ENCODE measurements around the gene ZC3H12A. TPM values are rescaled to one million over a fixed set of nuclear protein-coding genes. Genes with fewer than 3 reads are reported as not detected.
A peak's percentile ranks its signal among the peaks of the same experiment; 100 is the strongest.

The ZC3H12A gene
- total and polyA plus RNA-seq, 2 donors (not counting 1 experiment from before 2014, with no cell fraction given): 73.0 to 170 TPM

GRCh38 chr1:37471345-37472231, 2.8 kb upstream of the ZC3H12A start:
- peaks cover 0 to 6% (median 0%) of the 10 kb centered on the region in 4 experiments for H3K27me3 ChIP-seq (replicated peaks in 1 of 4; ENCODE audit: control extremely low read depth in 1 of 4, control insufficient read depth in 3 of 4, insufficient read depth in 4 of 4, low read length in 3 of 4)
- intact Hi-C loops (cut with micrococcal nuclease): loop anchor here (10.0 kb wide), 1 partner anchor 1003 kb away; no protein-coding TSS in a partner anchor
- peaks cover 7 to 26% of the 10 kb centered on the region in 2 donors for H3K4me1 ChIP-seq (ENCODE audit: control insufficient read depth in 2 of 2, insufficient read depth in 2 of 2, low read length in 2 of 2)
- H3K4me3 ChIP-seq (ENCODE audit: control extremely low read depth in 1 of 5, extremely low read depth in 1 of 5, insufficient read depth in 1 of 5, low read depth in 2 of 5, low read length in 4 of 5): no peak overlapping the region
- no peak overlapping the region for H3K4me2 ChIP-seq (replicated peaks; ENCODE audit: low read depth, low read length, poor library complexity, severe bottlenecking)
- Mint-ChIP-seq H3K9me3 (ENCODE audit: insufficient read depth) (no peaks in the 10 kb centered on the region), H3K27me3 (peaks cover 7% of the 10 kb centered on the region), H3K4me3 (no peak overlapping the region), H3K4me1 (peaks cover 27% of the 10 kb centered on the region), H3K27ac (no peak overlapping the region)
- no peak for DNase-seq
- ATAC-seq (ENCODE audit: low read depth): no peak
- no peaks in the 10 kb centered on the region for H3K9me3 ChIP-seq (ENCODE audit: control extremely low read depth in 1 of 3, control insufficient read depth in 2 of 3, insufficient read depth in 1 of 3, low read length in 2 of 3)
- H3K79me2 ChIP-seq (ENCODE audit: control insufficient read depth, insufficient read depth, low read length): peaks cover 22% of the 10 kb centered on the region
- TF ChIP-seq CTCF (IDR thresholded peaks at IDR 0.05) (no peak), EZH2 (IDR thresholded peaks at IDR 0.05; ENCODE audit: borderline replicate concordance, insufficient read depth, low read depth, low read length, poor library complexity, severe bottlenecking) (no peak)
- ChIA-PET CTCF (interaction anchor here (1.0 to 22.3 kb wide), 3 partner anchors 17 to 44 kb away, joined by 5 to 690 read pairs (median 201); no protein-coding TSS in a partner anchor), POLR2A (no interaction called here)
- WGBS (ENCODE audit: insufficient coverage): 57% methylated on average over 11 of the region's 13 CpGs
- no peak overlapping the region for H3K27ac ChIP-seq (ENCODE audit: low read length in 2 of 2)
- H2AFZ ChIP-seq (ENCODE audit: insufficient read depth, low read depth, low read length, poor library complexity, severe bottlenecking): no peak overlapping the region
- H4K20me1 ChIP-seq (ENCODE audit: control insufficient read depth, insufficient read depth, low read length, poor library complexity, severe bottlenecking): peaks cover 20% of the 10 kb centered on the region
- peaks cover 0 to 14% of the 10 kb centered on the region in 2 experiments for H3K36me3 ChIP-seq (replicated peaks in 1 of 2; ENCODE audit: control extremely low read depth in 1 of 2, control insufficient read depth in 1 of 2, extremely low read depth in 1 of 2, insufficient read depth in 2 of 2, low read length in 1 of 2)
- H3K9ac ChIP-seq (ENCODE audit: low read length): no peak overlapping the region

- Histone ChIP-seq H3K27me3 (replicated peaks in 1 of 4; ENCODE audit: control extremely low read depth in 1 of 4, control insufficient read depth in 3 of 4, insufficient read depth in 4 of 4, low read length in 3 of 4) (peaks cover 0 to 6% (median 0%) of the 10 kb centered on the region in 4 experiments), H3K36me3 (replicated peaks in 1 of 2; ENCODE audit: control extremely low read depth in 1 of 2, control insufficient read depth in 1 of 2, extremely low read depth in 1 of 2, insufficient read depth in 2 of 2, low read length in 1 of 2) (peaks cover 0 to 19% of the 10 kb centered on the region in 2 experiments), H3K27ac (ENCODE audit: low read length in 2 of 2) (no peak overlapping the region), H3K4me2 (replicated peaks; ENCODE audit: low read depth, low read length, poor library complexity, severe bottlenecking) (no peak overlapping the region), H2AFZ (ENCODE audit: insufficient read depth, low read depth, low read length, poor library complexity, severe bottlenecking) (no peak overlapping the region), H3K9ac (ENCODE audit: low read length) (no peak overlapping the region), H3K4me1 (ENCODE audit: control insufficient read depth in 2 of 2, insufficient read depth in 2 of 2, low read length in 2 of 2) (peaks cover 7 to 32% of the 10 kb centered on the region in 2 donors), H3K4me3 (ENCODE audit: control extremely low read depth in 1 of 5, extremely low read depth in 1 of 5, insufficient read depth in 1 of 5, low read depth in 2 of 5, low read length in 4 of 5) (no peak overlapping the region), H3K79me2 (ENCODE audit: control insufficient read depth, insufficient read depth, low read length) (peaks cover 29% of the 10 kb centered on the region), H4K20me1 (ENCODE audit: control insufficient read depth, insufficient read depth, low read length, poor library complexity, severe bottlenecking) (peaks cover 23% of the 10 kb centered on the region), H3K9me3 (ENCODE audit: control extremely low read depth in 1 of 3, control insufficient read depth in 2 of 3, insufficient read depth in 1 of 3, low read length in 2 of 3) (no peaks in the 10 kb centered on the region)
- WGBS (ENCODE audit: insufficient coverage): 78% methylated on average over 6 of the region's 7 CpGs
- ChIA-PET CTCF (interaction anchor here (0.6 to 22.3 kb wide), 4 partner anchors 16 to 53 kb away, joined by 5 to 690 read pairs (median 104); no protein-coding TSS in a partner anchor), POLR2A (no interaction called here)
- DNase-seq (no peak), ATAC-seq (ENCODE audit: low read depth) (no peak)
- H3K4me3 Mint-ChIP-seq: peak overlapping the region; percentile 56
- intact Hi-C loops (cut with micrococcal nuclease): loop anchor here (10.0 kb wide), 1 partner anchor 1003 kb away; no protein-coding TSS in a partner anchor
- H3K4me1 Mint-ChIP-seq: peaks cover 33% of the 10 kb centered on the region
- no peaks in the 10 kb centered on the region for H3K9me3 Mint-ChIP-seq (ENCODE audit: insufficient read depth)
- no peak overlapping the region for H3K27ac Mint-ChIP-seq
- peaks cover 7% of the 10 kb centered on the region for H3K27me3 Mint-ChIP-seq
- TF ChIP-seq CTCF (IDR thresholded peaks at IDR 0.05): no peak
Observed at GRCh38 chr1:37472281-37472680, 2.1 kb upstream of the ZC3H12A start.
